Effector memory CD8-positive, alpha-beta T cell (primary cell): ENCODE data around the gene PPT2.
"Not testable (repeated sequence)": the region's sequence is repeated elsewhere in the genome, so short reads cannot be mapped to it uniquely, and the experiment has no call there.

ENCODE experiments used
- ATAC-seq: fragments of 150-1000 bp; cut with Tn5 transposase; replicated peaks from 2 replicates; pipeline ENCODE4 v1.10.0; 2021; ENCODE audit warnings: mild to moderate bottlenecking, moderate library complexity
- DNase-seq, 3 experiments: peaks; one replicate each; pipeline ENCODE4 v3.0.0; 2021
- H3K27ac Mint-ChIP-seq, 2 donors: one replicate each; pipeline ENCODE4 v1.8.0; 2022; ENCODE audit warnings: mild to moderate bottlenecking in 2 of 2, mixed read lengths in 2 of 2, moderate library complexity in 2 of 2
- H3K27me3 Mint-ChIP-seq, 2 donors: one replicate each; pipeline ENCODE4 v1.8.0; 2022; ENCODE audit warnings: mixed read lengths in 2 of 2
- H3K36me3 Mint-ChIP-seq: one replicate; pipeline ENCODE4 v1.8.0; 2022; ENCODE audit warnings: mild to moderate bottlenecking, moderate library complexity, mixed read lengths; ENCODE audit not compliant: insufficient read depth
- H3K4me1 Mint-ChIP-seq, 2 donors: one replicate each; pipeline ENCODE4 v1.8.0; 2022; ENCODE audit warnings: low read depth in 2 of 2, mixed read lengths in 2 of 2
- H3K4me3 Mint-ChIP-seq, 2 donors: one replicate each; pipeline ENCODE4 v1.8.0; 2022; ENCODE audit warnings: mild to moderate bottlenecking in 2 of 2, mixed read lengths in 2 of 2, moderate library complexity in 2 of 2
- H3K9me3 Mint-ChIP-seq, 2 donors: one replicate each; pipeline ENCODE4 v1.8.0; 2022; ENCODE audit warnings: mixed read lengths in 2 of 2

The PPT2 gene

DNA sequence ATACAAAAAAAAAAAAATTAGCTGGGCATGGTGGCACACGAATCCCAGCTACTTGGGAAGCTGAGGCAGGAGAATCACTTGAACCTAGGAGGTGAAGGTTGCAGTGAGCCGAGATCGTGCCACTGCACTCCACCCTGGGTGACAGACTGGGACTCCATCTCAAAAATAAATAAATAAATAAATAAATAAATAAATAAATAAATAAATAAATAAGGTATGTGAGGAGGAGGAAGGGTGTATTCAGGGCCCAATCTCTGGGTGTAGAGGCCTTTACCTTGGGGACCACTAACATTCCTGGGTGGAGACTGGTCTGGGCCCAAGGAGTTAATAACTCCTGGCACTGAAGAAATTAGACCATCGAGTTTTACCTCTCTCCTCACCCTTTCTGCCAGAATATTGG, 57.5 kb downstream of the PPT2 start:
- not testable (repeated sequence) for ATAC-seq, DNase-seq, H3K4me3 Mint-ChIP-seq, H3K36me3 Mint-ChIP-seq, H3K9me3 Mint-ChIP-seq, H3K27me3 Mint-ChIP-seq
- Mint-ChIP-seq H3K4me1 (peaks cover 0 to 11% of the 10 kb centered on the region in 2 donors), H3K27ac (peak overlapping the region in 1 of 2 donors; percentile 2)

DNA sequence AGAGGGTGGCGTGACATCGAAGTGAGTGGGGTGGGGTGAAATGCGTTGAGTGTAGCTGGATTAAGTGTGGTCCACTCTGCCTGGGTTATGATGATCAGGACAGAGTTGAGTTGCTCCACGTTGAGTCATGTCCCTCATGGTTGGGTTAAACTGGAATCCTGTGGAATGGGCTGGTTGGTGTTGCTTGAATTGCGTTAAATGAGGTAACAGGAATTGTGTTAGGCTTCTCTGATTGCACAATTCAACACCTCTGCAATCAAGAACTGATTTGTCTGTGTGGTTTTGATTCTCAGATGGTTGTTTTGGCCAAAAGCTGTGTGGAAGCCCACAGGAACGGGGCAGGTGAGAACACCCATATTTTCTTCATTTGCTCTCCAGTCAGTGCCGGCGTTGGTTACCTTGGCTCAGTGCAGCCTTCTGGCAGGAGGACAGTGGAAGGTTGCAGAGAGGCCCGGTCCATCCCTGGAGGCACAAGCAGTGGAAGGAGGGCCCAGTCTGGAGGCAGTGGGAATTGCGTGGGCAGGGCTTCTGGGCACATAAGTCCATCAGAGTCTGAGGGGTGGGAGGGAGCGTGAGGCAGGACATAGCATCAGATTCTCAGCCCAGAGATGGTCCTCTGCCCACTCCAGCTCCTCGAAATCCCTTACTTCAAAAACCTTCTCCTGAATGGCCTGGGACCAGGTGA, 58.3 kb downstream of the PPT2 start:
- Mint-ChIP-seq H3K4me3 (no peak overlapping the region), H3K36me3 (no peaks in the 10 kb centered on the region), H3K27ac (peak overlapping the region; percentile 2 to 62), H3K9me3 (no peaks in the 10 kb centered on the region), H3K4me1 (peaks cover 0 to 11% of the 10 kb centered on the region in 2 donors), H3K27me3 (no peaks in the 10 kb centered on the region)
- no peak for DNase-seq
- ATAC-seq: peak; percentile 44
